Rectal smooth muscle tissue (tissue), 1 donor: ENCODE results near the gene PRDX1.
"Not testable (repeated sequence)": the region's sequence is repeated elsewhere in the genome, so short reads cannot be mapped to it uniquely, and the experiment has no call there.

Experiments
- H3K27ac ChIP-seq: one replicate; pipeline ENCODE4 v1.7.0; 2013; ENCODE audit warnings: low read depth, low read length, inconsistent platforms
- H3K27me3 ChIP-seq: one replicate; pipeline ENCODE4 v1.7.0; 2013; ENCODE audit warnings: low read length; ENCODE audit not compliant: control insufficient read depth, insufficient read depth
- H3K36me3 ChIP-seq: one replicate; pipeline ENCODE4 v1.7.0; 2013; ENCODE audit warnings: low read length; ENCODE audit not compliant: control insufficient read depth, insufficient read depth
- H3K4me1 ChIP-seq: one replicate; pipeline ENCODE4 v1.7.0; 2013; ENCODE audit warnings: low read length; ENCODE audit not compliant: control insufficient read depth, insufficient read depth
- H3K4me3 ChIP-seq: one replicate; pipeline ENCODE4 v1.7.0; 2013; ENCODE audit warnings: low read length
- H3K9ac ChIP-seq: one replicate; pipeline ENCODE4 v1.7.0; 2013; ENCODE audit warnings: low read length

PRDX1 gene

DNA sequence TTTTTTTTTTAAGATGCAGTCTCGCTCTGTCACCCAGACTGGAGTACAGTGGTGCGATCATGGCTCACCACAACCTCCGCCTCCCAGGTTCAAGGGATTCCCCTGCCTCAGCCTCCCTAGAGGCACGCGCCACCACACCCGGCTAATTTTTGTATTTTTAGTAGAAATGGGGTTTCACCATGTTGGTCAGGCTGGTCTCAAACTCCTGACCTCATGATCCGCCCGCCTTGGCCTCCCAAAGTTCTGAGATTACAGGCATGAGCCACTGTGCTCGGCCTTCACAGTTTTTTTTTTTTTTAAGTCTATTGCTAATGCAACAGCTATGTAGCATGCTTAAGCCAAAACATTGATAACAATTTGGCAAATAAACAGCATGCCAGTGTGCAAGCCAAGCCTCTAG, 54.3 kb downstream of the PRDX1 start:
- not testable (repeated sequence) for H3K36me3 ChIP-seq, H3K27me3 ChIP-seq, H3K4me3 ChIP-seq, H3K9ac ChIP-seq, H3K27ac ChIP-seq, H3K4me1 ChIP-seq

DNA sequence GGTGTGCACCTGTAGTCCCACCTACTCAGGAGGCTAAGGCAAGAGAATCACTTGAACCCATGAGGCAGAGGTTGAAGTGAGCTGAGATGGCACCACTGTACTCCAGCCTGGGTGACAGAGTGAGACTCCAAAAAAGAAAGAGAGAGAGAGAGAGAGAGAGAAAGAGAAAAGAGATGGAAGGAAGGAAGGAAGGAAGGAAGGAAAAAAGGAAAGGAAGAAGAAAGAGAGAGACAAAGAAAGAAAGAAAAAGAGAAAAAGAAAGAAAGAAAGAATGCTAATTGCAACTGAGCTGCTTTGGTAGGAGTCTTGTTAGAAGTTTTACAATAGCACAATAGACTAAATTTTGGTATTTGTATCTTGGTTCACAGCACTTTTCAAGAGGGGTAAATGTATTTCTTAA, 56.4 kb downstream of the PRDX1 start:
- Histone ChIP-seq H3K27me3 (no peaks in the 10 kb centered on the region), H3K9ac (no peak overlapping the region), H3K36me3 (no peaks in the 10 kb centered on the region), H3K4me1 (no peaks in the 10 kb centered on the region), H3K4me3 (no peak overlapping the region), H3K27ac (no peak overlapping the region)
